ENCODE measurements around the gene NCOA1.
"Not testable (repeated sequence)": the region's sequence is repeated elsewhere in the genome, so short reads cannot be mapped to it uniquely, and the experiment has no call there.

Gene NCOA1

GRCh38 chr2:24539258-24539657 is 48.2 kb downstream of the NCOA1 start:
- DNase-seq (ENCODE audit: low spot score): no peak

DNA sequence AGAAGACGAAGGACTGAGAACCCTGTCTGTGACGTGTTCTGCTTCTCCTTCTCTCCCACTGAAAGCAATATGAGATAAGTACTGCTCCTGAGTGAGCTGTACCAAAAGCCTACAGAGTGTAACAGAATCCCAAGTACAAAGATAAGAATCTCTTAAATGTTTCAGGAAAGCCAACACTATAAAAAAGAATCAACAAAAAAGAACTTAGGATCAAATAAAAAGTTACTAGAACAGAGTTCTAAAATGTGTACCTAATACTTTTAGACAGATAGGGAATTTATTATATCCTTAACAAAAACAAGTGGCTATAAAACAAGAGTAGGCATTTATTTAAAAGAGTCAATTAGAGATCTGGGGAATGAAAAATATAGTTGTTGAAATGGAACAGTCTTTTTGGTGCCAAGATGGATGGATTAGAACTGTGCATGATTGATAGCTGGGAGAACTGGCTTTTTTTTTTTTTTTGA is 49.0 kb downstream of the NCOA1 start:
- DNase-seq (ENCODE audit: low spot score): no peak

DNA sequence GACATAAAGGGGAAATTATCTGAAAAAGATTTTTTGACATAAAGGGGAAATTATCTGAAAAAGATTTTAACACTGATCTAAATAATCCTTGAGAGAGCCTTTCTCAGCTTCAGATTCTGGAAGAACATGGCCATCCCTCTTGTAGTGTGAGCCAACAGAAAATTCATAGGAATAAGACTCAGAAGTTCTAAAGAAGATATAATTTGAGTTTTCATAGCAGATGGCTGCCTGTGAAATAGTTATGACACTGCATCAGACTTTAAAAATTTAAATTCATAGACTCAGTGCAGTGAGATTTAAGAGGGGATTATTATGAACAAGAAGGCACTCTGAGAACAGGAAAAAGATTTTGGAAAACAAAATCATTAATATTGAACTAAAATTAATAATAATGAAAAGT is 50.6 kb downstream of the NCOA1 start:
- no peak for DNase-seq (ENCODE audit: low spot score)

- no peak for DNase-seq (ENCODE audit: low spot score)
Observed at GRCh38 chr2:24542269-24542872, 51.3 kb downstream of the NCOA1 start.

GRCh38 chr2:24543252-24543651 is 52.2 kb downstream of the NCOA1 start:
- no peak for DNase-seq (ENCODE audit: low spot score)

DNA sequence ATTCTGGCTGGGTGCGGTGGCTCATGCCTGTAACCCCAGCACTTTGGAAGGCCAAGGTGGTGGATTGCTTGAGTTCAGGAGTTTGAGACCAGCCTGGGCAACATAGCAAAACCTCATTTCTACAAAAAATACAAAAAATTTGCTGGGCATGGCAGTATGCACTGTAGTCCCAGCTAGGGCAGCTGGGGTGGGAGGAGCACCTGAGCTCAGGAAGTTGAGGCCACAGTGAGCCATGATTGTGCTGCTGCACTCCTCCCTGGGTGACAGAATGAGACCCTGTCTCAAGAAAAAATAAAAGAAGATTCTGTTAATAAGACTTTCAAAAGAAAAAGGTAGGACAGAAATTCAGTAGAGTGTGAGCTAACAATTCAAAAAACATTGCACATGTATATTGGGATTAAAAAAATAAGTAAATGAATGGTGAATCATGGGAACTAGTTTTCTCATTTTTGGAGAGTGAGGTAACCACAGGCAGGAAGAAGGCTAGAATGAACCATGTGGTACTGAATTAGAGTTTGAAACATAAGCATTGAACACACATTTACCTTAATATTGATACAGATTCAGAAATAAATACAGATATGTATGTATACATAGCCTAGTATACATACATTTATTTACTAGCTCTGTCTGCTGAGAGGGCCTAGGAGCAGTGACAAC is 53.5 kb downstream of the NCOA1 start:
- DNase-seq (ENCODE audit: low spot score): no peak

DNA sequence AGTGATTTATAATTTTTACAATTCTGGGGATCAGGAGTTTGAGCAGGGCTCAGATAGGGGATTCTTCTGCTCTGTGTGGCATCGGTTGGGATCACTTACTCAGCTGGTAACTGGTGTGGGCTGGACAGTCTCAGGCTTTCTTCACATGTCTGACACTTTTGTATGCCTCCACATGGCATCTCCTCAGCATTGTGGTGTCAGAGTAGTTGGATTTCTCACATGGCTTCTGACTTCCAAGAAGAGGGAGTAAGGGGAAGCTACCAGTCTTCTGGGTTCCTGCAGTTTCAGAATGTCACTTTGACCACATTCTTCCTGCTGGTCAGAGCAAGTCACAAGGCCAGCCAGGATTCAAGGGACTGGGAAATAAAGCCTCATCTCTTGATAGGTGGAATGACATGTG is 55.6 kb downstream of the NCOA1 start:
- DNase-seq (ENCODE audit: low spot score): no peak

- no peak for DNase-seq (ENCODE audit: low spot score)
Observed at GRCh38 chr2:24548058-24548457, 57.0 kb downstream of the NCOA1 start.

GRCh38 chr2:24550301-24550700 is 59.2 kb downstream of the NCOA1 start:
- not testable (repeated sequence) for DNase-seq (ENCODE audit: low spot score)

GRCh38 chr2:24551016-24551415 is 60.0 kb downstream of the NCOA1 start:
- no peak for DNase-seq (ENCODE audit: low spot score)

- no peak for DNase-seq (ENCODE audit: low spot score)
Observed at GRCh38 chr2:24552836-24553235, 61.8 kb downstream of the NCOA1 start.

GRCh38 chr2:24558781-24559472 is 67.9 kb downstream of the NCOA1 start:
- DNase-seq (ENCODE audit: low spot score): no peak

GRCh38 chr2:24559473-24560113 is 68.5 kb downstream of the NCOA1 start:
- no peak for DNase-seq (ENCODE audit: low spot score)

GRCh38 chr2:24565537-24565936 is 74.5 kb downstream of the NCOA1 start:
- no peak for DNase-seq (ENCODE audit: low spot score)

GRCh38 chr2:24566209-24566608 is 75.2 kb downstream of the NCOA1 start:
- no peak for DNase-seq (ENCODE audit: low spot score)

- DNase-seq (ENCODE audit: low spot score): no peak
Observed at GRCh38 chr2:24566630-24567029, 75.6 kb downstream of the NCOA1 start.

- DNase-seq (ENCODE audit: low spot score): no peak
Observed at GRCh38 chr2:24568551-24568950, 77.5 kb downstream of the NCOA1 start.

DNA sequence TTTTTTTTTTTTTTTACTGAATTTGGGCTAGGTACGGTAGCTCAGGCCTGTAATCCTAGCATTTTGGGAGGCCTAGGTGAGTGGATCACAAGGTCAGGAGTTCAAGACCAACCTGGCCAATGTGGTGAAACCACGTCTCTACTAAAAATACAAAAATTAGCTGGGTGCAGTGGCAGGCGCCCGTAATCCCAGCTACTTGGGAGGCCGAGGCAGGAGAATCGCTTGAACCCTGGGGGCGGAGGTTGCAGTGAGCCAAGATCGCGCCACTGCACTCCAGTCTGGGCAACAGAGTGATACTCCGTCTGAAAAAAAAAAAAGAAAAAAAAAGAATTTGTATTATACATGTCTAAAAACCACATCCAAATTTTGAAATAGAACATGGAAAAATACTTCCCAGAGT is 78.5 kb downstream of the NCOA1 start:
- not testable (repeated sequence) for DNase-seq (ENCODE audit: low spot score)

- DNase-seq (ENCODE audit: low spot score): no peak
Observed at GRCh38 chr2:24570225-24570624, 79.2 kb downstream of the NCOA1 start.

GRCh38 chr2:24571828-24572442 is 80.9 kb downstream of the NCOA1 start:
- DNase-seq (ENCODE audit: low spot score): no peak

- DNase-seq (ENCODE audit: low spot score): no peak
Observed at GRCh38 chr2:24576146-24576545, 85.1 kb downstream of the NCOA1 start.

DNA sequence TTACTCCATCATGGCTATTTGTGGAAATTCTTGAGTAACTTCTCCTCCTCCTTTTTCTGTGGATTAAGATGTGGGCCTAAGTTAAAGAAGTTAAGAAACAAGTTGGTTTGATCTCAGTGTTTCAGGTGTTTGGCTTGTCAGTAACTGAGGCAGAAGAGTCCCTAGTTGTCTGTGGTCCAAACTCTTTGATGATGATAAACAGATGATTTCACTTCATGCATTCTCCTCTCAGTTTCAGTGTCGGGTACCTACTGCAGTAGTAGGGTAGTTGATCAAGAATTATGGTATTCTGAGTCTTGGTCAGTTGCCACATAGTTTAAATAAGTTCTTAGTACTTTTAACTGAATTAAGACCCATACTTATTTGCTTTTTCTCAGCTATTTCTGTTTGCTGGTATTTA is 85.6 kb downstream of the NCOA1 start:
- DNase-seq (ENCODE audit: low spot score): no peak

All from CD4-positive, alpha-beta T cell treated with Interleukin-6 at 100 ng/mL for 8 hours (primary cell).